Hematopoietic multipotent progenitor cell treated with erythropoietin and hydrocortisone succinate and interleukin-3 and kit ligand, for 8 days (in vitro differentiated cells): Measurements from ENCODE around the gene ZNF185.
"Not testable (repeated sequence)": the region's sequence is repeated elsewhere in the genome, so short reads cannot be mapped to it uniquely, and the experiment has no call there.

Experiments
- DNase-seq: peaks from one replicate; pipeline ENCODE4 v3.0.0-alpha.2; 2015

The ZNF185 gene

GRCh38 chrX:152895724-152896420 is 2.0 kb upstream of the ZNF185 start:
- DNase-seq = no peak

- no peak for DNase-seq
Measured at GRCh38 chrX:152896450-152896849, 1.4 kb upstream of the ZNF185 start.

- no peak for DNase-seq
Measured at GRCh38 chrX:152898442-152898841, 575 bp downstream of the ZNF185 start.

GRCh38 chrX:152899111-152899873 is 1.4 kb downstream of the ZNF185 start:
- DNase-seq = no peak

GRCh38 chrX:152899874-152900719 is 2.2 kb downstream of the ZNF185 start:
- DNase-seq = no peak

- DNase-seq = no peak
Measured at GRCh38 chrX:152900937-152901445, 3.1 kb downstream of the ZNF185 start.

- no peak for DNase-seq
Measured at GRCh38 chrX:152901816-152902501, 4.1 kb downstream of the ZNF185 start.

GRCh38 chrX:152902502-152902820 is 4.6 kb downstream of the ZNF185 start:
- no peak for DNase-seq

- no peak for DNase-seq
Measured at GRCh38 chrX:152903589-152903988, 5.7 kb downstream of the ZNF185 start.

- DNase-seq = peak; percentile 36
Measured at GRCh38 chrX:152904151-152905080, 6.5 kb downstream of the ZNF185 start.

GRCh38 chrX:152905081-152905420 is 7.2 kb downstream of the ZNF185 start:
- no peak for DNase-seq

- DNase-seq = no peak
Measured at GRCh38 chrX:152907084-152907651, 9.3 kb downstream of the ZNF185 start.

GRCh38 chrX:152908486-152908885 is 10.6 kb downstream of the ZNF185 start:
- DNase-seq = no peak

- DNase-seq = not testable (repeated sequence)
Measured at GRCh38 chrX:152910018-152910417, 12.2 kb downstream of the ZNF185 start.

- peak; percentile 25 for DNase-seq
Measured at GRCh38 chrX:152912106-152912505, 14.2 kb downstream of the ZNF185 start.

GRCh38 chrX:152912641-152913040 is 14.8 kb downstream of the ZNF185 start:
- no peak for DNase-seq

GRCh38 chrX:152913346-152913745 is 15.5 kb downstream of the ZNF185 start:
- peak; percentile 10 for DNase-seq

- no peak for DNase-seq
Measured at GRCh38 chrX:152913910-152914309, 16.0 kb downstream of the ZNF185 start.

GRCh38 chrX:152915541-152916241 is 17.8 kb downstream of the ZNF185 start:
- DNase-seq = peak; percentile 40

GRCh38 chrX:152917656-152918579 is 20.1 kb downstream of the ZNF185 start:
- DNase-seq = no peak
